Activated CD4-positive, CD25-positive, alpha-beta regulatory T cell (primary cell): ENCODE data around the gene PRPF19.

ENCODE experiments used
- DNase-seq, 4 experiments: peaks; one replicate each; lab custom pipeline; 2025; lab: John Stamatoyannopoulos, UW

PRPF19 gene

GRCh38 chr11:60905551-60906113, 753 bp downstream of the PRPF19 start:
- DNase-seq, result no peak

DNA sequence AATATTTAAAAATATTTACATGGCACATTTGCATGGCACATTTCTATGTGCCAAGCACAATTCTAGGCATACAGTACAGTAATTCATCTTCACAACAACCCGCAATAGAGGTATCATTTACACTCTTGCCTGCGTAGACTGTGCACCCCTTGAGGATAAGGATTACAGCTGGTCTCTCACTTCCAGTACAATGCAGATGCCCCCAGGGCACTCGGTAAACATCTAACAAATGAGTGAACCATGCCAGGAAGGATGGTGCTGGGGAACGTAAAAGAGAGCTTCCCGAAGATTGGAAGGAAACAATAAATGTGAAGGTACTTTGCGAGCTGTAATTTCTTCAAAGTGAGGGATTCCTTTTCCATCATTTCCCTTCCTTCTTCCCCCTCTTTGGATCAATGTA, 1.3 kb downstream of the PRPF19 start:
- no peak for DNase-seq

DNA sequence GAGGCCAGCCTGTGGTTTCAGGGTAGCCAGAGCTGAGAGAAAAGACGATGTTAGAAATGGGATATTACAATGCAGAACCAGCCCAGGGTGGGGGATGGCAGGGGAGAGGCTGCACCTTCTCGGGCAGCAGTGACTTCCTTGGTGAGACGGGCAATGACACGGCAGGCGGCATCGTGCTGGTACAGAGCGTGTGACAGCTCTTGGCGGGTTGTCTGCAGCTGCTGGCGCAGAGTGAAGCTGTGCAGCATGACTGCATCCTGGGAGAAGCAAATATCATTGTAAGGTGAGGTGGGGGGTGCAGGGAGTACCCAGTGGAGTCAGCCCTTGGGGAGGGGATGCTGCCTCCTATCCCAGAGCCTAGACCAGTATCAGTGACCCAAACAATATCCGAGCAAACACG, 3.8 kb downstream of the PRPF19 start:
- DNase-seq, result no peak

DNA sequence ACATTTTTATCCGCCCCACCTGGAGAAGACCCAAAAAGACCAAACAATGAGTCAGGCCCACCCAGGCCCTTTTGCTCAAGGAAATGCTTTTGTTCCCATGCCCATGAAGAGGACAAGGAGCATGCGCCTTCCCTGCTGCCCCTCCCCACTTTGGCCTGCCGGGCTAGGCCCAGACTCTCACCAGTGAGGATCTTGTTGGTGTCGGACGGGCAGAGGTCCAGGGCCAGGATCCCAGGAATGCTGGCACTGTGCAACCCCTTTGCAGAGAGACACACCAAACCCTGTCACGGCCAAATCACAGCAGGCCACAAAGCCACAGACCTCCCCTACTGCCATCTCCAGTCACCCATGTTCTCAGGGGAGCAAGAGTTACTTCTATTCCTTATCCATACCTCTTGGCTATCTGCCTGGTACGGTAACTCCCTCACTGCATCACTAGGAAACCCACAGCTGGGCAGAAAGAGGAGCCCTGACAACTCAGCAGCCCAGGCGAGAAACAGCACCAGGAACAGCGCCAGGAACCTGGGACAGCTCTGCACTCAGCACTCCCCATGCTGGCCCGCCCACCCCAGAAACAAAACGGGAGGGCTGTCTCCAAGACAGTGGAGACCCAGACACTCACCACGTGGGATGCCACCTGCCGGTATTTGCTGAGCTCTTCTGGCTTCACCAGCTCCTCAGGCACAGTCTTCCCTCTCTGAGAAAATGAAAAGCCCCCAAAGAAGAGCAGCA, 5.5 kb downstream of the PRPF19 start:
- DNase-seq, result no peak

DNA sequence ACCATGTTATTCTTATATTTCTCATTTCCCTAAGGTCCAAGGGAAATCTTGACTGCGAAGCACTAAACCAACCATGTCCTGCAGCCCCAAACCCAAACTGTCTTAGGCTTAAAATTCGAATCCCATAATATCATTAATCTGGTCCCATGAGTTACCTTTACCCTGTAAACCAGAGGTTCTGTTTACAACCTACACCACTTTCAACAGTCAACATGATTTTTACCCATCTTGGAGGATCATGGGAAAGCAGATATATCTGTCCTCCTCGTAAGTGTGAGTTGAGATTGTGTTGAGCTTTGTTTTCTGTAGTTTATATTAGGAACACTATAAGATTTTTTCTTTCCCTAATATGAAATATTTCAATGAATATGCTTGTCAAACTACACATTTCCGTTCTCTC, 6.4 kb downstream of the PRPF19 start:
- no peak for DNase-seq

- DNase-seq, result no peak
These were observed 7.1 kb downstream of the PRPF19 start for GRCh38 chr11:60899046-60899936.

GRCh38 chr11:60897496-60897895, 8.9 kb downstream of the PRPF19 start:
- no peak for DNase-seq

DNA sequence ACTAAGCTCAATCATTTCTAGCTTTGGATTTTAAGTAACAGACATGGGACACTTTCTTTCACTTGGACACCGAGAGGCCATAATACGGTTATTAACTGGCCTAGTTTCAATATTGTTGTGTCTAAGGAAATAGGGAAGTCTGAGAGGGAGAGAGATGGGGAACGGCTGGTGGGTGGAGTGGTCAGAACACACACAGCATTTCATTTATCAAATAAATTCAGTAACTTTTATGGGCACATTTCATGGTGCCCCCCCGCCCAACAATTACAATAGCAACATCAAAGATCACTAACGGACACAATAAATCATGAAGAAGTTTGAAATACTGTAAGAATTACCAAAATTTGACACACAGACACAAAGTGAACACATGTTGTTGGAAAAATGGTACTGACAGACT, 10.7 kb downstream of the PRPF19 start:
- no peak for DNase-seq

DNA sequence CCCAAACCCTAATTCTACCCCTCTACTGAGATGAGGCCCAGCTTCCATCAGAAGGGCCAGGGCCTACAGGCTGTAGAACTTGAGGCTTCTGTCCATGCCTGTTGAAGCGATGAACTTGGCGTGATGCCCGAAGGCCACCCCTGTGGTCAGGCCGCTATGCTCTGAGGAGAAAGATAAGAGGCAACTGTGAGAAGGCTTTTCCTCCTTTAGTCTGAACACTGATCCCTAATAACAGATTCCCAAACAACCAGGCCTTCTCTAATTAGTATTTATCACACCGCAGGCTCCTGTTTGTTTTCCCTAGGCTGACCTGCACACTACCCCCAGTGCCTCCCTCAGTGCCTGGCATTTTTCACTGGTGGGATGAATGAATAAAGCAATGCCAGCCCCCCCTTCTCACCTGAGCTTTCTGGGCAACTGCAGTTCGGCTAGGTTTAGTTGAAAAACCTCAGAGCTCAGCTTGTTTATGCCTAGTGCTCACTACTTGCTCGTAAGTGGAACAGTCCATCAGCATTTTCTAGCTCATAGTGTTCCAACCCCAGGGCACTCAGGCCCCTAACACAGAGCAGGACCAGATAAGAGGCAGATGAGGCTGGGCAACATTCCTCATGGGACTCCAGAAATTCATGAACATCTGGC, 15.2 kb downstream of the PRPF19 start:
- no peak for DNase-seq

DNA sequence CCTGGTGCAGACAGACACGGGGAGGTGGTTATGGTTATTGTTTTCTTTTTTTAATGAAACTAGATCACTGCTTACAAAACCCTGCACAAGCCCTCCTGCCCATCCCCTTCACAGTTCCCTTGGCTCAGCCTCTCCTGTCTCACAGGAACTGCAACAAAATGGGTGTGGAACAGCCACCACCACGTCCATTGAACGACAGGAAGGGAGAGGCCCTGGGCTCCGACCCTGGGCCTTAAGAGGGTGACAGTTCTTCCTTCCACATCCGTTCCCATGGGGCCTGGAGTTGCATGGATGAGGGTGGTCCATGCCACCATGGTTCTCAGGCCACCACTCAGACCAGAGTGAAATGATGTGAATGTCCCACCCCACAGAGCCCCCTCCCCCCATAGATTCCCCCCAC, 15.7 kb downstream of the PRPF19 start:
- no peak for DNase-seq

DNA sequence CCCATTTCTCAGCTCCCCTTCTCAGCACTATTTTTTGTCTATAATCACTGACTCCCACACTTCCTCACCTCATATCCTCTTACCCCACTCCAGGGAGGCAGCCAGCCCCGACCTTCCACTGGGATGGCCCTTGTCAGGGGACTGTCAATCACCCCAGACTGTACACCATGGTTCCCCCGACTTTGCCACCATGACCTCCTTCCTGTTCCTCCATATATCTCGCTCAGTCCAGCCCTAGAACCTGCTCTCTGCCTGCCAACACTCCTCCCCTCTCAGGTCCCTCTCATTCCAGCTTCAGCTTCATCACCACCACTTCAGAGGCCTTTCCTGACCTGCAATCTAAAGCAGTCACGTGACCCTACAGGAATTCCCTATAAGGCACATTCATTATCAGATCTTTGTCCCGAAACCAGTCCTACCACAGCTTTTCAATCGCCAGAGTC, 16.5 kb downstream of the PRPF19 start:
- no peak for DNase-seq

- DNase-seq, result no peak
These were observed 18.8 kb downstream of the PRPF19 start for GRCh38 chr11:60887556-60887955.

- no peak for DNase-seq
These were observed 25.6 kb downstream of the PRPF19 start for GRCh38 chr11:60880643-60881282.

DNA sequence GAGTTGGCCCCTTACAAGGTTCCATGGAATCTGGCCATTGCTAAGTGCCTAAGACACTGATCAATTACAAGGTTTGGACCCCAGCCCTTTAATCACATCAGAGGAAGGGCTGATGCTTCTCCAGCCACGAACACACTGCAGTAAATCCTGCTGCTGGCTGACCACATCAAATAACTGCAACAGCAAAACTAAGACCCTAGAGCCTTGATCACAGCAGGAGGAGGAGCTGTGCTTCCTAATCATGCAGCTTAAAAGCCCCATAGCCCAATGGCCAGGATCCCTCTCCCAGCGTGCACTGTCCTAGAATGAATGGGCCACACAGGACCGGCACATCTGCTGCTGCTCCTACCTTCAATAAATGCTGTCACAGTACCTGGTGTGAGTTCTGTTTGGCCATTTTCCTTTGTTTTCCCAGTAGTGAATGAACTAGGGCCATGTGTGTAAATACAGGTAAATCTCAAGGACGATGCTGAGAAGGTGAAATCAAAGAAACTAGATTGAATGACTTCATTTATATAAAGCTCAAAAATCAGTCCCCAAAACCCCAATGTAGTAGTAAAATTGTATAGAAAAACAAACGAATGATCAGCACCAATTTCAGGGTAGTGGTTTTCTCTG, 26.3 kb downstream of the PRPF19 start:
- no peak for DNase-seq

GRCh38 chr11:60879104-60879503, 27.3 kb downstream of the PRPF19 start:
- no peak for DNase-seq

GRCh38 chr11:60878245-60879101, 27.9 kb downstream of the PRPF19 start:
- DNase-seq, result no peak

DNA sequence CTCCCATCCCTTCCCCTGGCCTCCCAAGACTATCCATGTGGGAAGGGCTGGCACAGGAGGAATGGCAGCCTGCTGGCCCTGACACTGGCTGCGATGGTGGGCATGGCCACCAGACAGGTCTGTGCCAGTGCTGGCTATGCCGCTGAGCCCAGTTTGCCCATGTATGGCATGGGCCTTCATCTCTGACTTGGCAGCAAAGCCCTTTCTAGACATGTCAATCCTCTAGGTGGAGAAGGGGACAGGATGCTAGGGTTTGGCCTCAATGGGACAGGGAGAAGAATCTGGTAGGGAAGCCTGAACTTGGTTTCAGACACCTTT, 30.3 kb downstream of the PRPF19 start:
- no peak for DNase-seq

DNA sequence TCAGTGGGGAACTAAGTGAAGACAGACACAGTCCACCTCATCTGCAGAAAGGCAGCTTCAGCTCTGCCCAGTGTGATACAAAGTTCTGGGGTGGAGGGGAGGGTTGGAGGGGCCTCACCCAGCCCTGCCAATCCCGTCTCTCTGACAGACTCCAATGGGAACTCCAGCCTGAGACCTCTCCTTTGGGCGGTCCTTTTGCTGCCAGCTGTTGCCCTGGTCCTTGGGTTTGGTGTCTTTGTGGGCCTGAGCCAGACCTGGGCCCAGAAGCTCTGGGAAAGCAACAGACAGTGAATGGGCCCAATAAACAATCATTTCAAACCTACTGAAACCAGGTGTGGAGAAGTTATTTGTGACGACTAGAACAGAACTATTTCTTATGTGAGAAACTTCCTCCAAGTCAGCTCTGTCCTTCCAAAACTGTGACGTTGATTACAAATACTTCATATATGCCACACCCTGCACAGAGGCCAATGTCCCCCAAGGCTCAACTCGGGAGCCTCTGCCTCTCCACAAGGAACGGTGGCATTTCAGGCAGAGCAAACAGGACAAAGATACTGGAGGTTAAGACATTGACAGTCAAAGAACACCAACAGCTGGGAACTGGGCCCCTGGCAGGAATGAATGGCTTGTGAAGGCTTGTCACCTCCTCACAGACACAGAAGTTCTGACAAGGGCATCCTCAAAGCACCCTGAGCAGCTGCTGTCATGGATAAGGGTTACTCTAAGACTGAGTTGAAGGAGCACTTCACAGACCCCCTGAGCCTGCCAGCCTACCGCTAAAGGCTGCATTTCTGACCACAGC, 30.8 kb downstream of the PRPF19 start:
- DNase-seq, result no peak

- DNase-seq, result no peak
These were observed 31.7 kb downstream of the PRPF19 start for GRCh38 chr11:60874421-60875365.
